Esophagus squamous epithelium (tissue), 5 donors: Measurements from ENCODE around the gene KLHL11. TPM values are rescaled to one million over a fixed set of nuclear protein-coding genes. Genes with fewer than 3 reads are reported as not detected.
"Not testable (repeated sequence)": the region's sequence is repeated elsewhere in the genome, so short reads cannot be mapped to it uniquely, and the experiment has no call there.

ENCODE experiments used
- DNase-seq: peaks from one replicate; lab custom pipeline; 2025; lab: John Stamatoyannopoulos, UW
- H3K27ac ChIP-seq, 4 donors: fragments of 200-600 bp; sonication (generic); one replicate each; pipeline ENCODE4 v1.5.1; 2016 to 2019; ENCODE audit warnings: mild to moderate bottlenecking in 1 of 4
- H3K27me3 ChIP-seq, 4 donors: fragments of 200-600 bp; sonication (generic); 1 replicate in 3 of 4; 2 replicates in 1 of 4; pipeline versions ENCODE4 v1.5.1 to v1.6.0; 2017 to 2021; ENCODE audit warnings: antibody characterized with exemption in 1 of 4
- H3K36me3 ChIP-seq, 3 donors: fragments of 200-600 bp; sonication (generic); one replicate each; pipeline ENCODE4 v1.5.1; 2016 to 2019
- H3K4me1 ChIP-seq, 3 donors: fragments of 200-600 bp; sonication (generic); one replicate each; pipeline ENCODE4 v1.5.1; 2017 to 2019
- H3K4me3 ChIP-seq, 4 donors: fragments of 200-600 bp; sonication (generic); 1 replicate in 3 of 4; 2 replicates in 1 of 4; pipeline ENCODE4 v1.5.1; 2016 to 2019; ENCODE audit warnings: mild to moderate bottlenecking in 2 of 4, moderate library complexity in 1 of 4
- H3K9me3 ChIP-seq, 3 donors: fragments of 200-600 bp; sonication (generic); one replicate each; pipeline ENCODE4 v1.5.1; 2016 to 2019
- CTCF ChIP-seq, 6 experiments: fragments of 450-650 bp in 4 of 6; fragments of 200-600 bp in 2 of 6; sonication (generic) in 2 of 6; IDR thresholded peaks; one replicate each; pipeline ENCODE4 v1.5.1; 2016 to 2019; ENCODE audit warnings: antibody characterized with exemption in 6 of 6, mild to moderate bottlenecking in 4 of 6, moderate library complexity in 4 of 6
- POLR2A ChIP-seq, 4 donors: fragments of 450-650 bp; IDR thresholded peaks; one replicate each; pipeline ENCODE4 v1.6.1; 2017; ENCODE audit warnings: antibody characterized with exemption in 4 of 4, mild to moderate bottlenecking in 4 of 4, moderate library complexity in 3 of 4
- WGBS, 2 donors: methylation state at CpG; one replicate each; pipeline ENCODE4 v1.1.5; 2018; 5-methylcytosine and 5-hydroxymethylcytosine counted together
- intact Hi-C: fragments of 100-400 bp; cut with DNase I; formaldehyde crosslinking; loops from one replicate; pipeline ENCODE4 v1.15.0; 2022
- total RNA-seq, 4 donors: library from RNA; depleted of rRNA; stranded (reverse); fragments of >200 nt; gene quantifications; one replicate each; pipeline ENCODE4 v1.1.0, GENCODE V29; 2016
- donor health status: DM: yes; HTN: yes; CAD: no.

Gene KLHL11
- total RNA-seq, 4 donors from 2014 or later, result 11.8 to 20.4 (median 13.1) TPM

GRCh38 chr17:41888332-41888965, 23.2 kb upstream of the KLHL11 start:
- H3K27me3 ChIP-seq, result no peaks in the 10 kb centered on the region
- TF ChIP-seq CTCF (IDR thresholded peaks at IDR 0.05), result no peak
- TF ChIP-seq POLR2A (IDR thresholded peaks at IDR 0.05), result no peak
- 60 to 91% methylated on average over 1 to 4 of the region's 6 CpGs for WGBS, 2 donors
- DNase-seq, result no peak
- H3K36me3 ChIP-seq, result peaks cover 38 to 100% (median 68%) of the 10 kb centered on the region in 3 donors
- H3K27ac ChIP-seq, result no peak overlapping the region
- no peak overlapping the region for H3K4me3 ChIP-seq
- no peaks in the 10 kb centered on the region for H3K9me3 ChIP-seq
- intact Hi-C loops, result no loop called here
- H3K4me1 ChIP-seq, result no peaks in the 10 kb centered on the region

- no peak for DNase-seq
- no peaks in the 10 kb centered on the region for H3K9me3 ChIP-seq
- intact Hi-C loops, result no loop called here
- no peak overlapping the region for H3K27ac ChIP-seq
- H3K4me3 ChIP-seq, result no peak overlapping the region
- H3K4me1 ChIP-seq, result no peaks in the 10 kb centered on the region
- no peaks in the 10 kb centered on the region for H3K27me3 ChIP-seq
- whole genome bisulfite sequencing, 2 donors, result 85 to 89% methylated on average over 4 to 6 of the region's 6 CpGs
- TF ChIP-seq CTCF (IDR thresholded peaks at IDR 0.05) (peak in 2 of 6 experiments; percentile 9 to 31), POLR2A (IDR thresholded peaks at IDR 0.05) (no peak)
- peaks cover 35 to 99% (median 69%) of the 10 kb centered on the region in 3 donors for H3K36me3 ChIP-seq
Measured at GRCh38 chr17:41885733-41886132, 20.5 kb upstream of the KLHL11 start.

DNA sequence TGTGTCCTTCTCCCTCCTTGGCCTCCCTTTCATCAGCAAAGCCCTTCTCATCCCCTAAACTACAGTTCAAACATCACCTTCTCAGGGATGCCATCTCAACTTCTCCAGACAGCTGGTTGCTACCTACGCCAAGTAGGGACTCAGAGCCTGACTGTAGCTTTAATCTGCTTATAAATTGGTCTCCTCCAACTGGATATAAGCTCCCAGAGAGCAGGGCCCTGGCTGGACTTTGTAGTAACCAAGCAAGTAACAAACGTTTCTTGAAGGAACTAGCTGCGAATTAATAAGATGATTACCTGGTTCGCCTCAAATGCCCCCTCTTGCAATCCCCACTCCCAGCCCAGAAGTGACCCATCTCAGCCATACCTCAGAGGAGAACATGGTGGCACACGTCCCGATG, 17.5 kb upstream of the KLHL11 start:
- H3K9me3 ChIP-seq, result no peaks in the 10 kb centered on the region
- TF ChIP-seq POLR2A (IDR thresholded peaks at IDR 0.05), result no peak
- TF ChIP-seq CTCF (IDR thresholded peaks at IDR 0.05), result no peak
- DNase-seq, result no peak
- H3K27ac ChIP-seq, result no peak overlapping the region
- H3K36me3 ChIP-seq, result peaks cover 42 to 98% (median 78%) of the 10 kb centered on the region in 3 donors
- no peak overlapping the region for H3K4me3 ChIP-seq
- WGBS, 2 donors, result 84 to 100% methylated on average over 2 to 5 of the region's 6 CpGs
- intact Hi-C loops, result no loop called here
- no peaks in the 10 kb centered on the region for H3K4me1 ChIP-seq
- no peaks in the 10 kb centered on the region for H3K27me3 ChIP-seq

DNA sequence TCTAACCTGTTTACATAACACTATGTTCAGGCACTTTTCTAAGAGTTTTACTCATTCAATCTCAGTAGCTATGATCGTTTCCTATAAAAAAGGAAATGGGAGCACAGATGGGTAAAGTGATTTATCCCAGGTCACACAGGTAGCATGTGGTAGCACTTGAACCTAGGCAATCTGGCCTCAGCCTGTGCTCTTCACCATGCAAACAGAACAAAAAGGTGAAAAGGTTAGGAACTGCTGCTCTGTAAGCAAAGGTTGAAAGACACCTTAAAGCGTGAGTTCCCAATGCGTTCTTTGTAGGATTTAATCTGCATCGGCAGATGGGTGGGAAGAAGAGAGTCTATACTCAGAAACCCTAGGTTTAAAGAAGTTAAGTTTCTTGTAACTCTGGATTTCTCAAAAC, 14.9 kb upstream of the KLHL11 start:
- peaks cover 25 to 95% (median 62%) of the 10 kb centered on the region in 3 donors for H3K36me3 ChIP-seq
- H3K9me3 ChIP-seq, result no peaks in the 10 kb centered on the region
- no peak overlapping the region for H3K27ac ChIP-seq
- no peak overlapping the region for H3K4me3 ChIP-seq
- DNase-seq, result no peak
- intact Hi-C loops, result no loop called here
- WGBS, 2 donors, result 79 to 84% methylated on average over 4 of the region's 4 CpGs
- no peaks in the 10 kb centered on the region for H3K27me3 ChIP-seq
- H3K4me1 ChIP-seq, result no peaks in the 10 kb centered on the region
- TF ChIP-seq POLR2A (IDR thresholded peaks at IDR 0.05) (no peak), CTCF (IDR thresholded peaks at IDR 0.05) (no peak)

GRCh38 chr17:41874293-41874670, 9.1 kb upstream of the KLHL11 start:
- H3K27me3 ChIP-seq, H3K27ac ChIP-seq, H3K9me3 ChIP-seq, DNase-seq, H3K4me1 ChIP-seq, H3K4me3 ChIP-seq, intact Hi-C loops: not testable (repeated sequence)
- WGBS, 2 donors, result 98 to 99% methylated on average over 8 to 9 of the region's 9 CpGs
- peaks cover 26 to 97% (median 48%) of the 10 kb centered on the region in 3 donors for H3K36me3 ChIP-seq
